Common myeloid progenitor, CD34-positive (primary cell): Measurements from ENCODE around the gene MFRP. TPM values are rescaled to one million over a fixed set of nuclear protein-coding genes. Genes with fewer than 3 reads are reported as not detected.
"Not testable (repeated sequence)": the region's sequence is repeated elsewhere in the genome, so short reads cannot be mapped to it uniquely, and the experiment has no call there.

Experiments
- CTCF ChIA-PET: fragments of 350-600 bp; sonication (Branson Sonifier 250); formaldehyde crosslinking; loops from one replicate; lab custom pipeline; 2021; ENCODE audit warnings: antibody characterized with exemption; lab: Charles Lee
- POLR2A ChIA-PET: fragments of 350-600 bp; sonication (Branson Sonifier 250); formaldehyde crosslinking; loops from one replicate; lab custom pipeline; 2021; ENCODE audit warnings: antibody characterized with exemption; lab: Charles Lee
- DNase-seq, 3 donors: peaks; one replicate each; pipeline versions ENCODE4 v3.0.0 to v3.0.0-alpha.2; 2013
- H3K27ac ChIP-seq, 2 experiments: 1 replicate in 1 of 2; 2 replicates in 1 of 2; pipeline ENCODE4 v1.7.0; 2013; ENCODE audit warnings: inconsistent platforms in 2 of 2, low read length in 2 of 2, mild to moderate bottlenecking in 2 of 2, low read depth in 1 of 2, moderate library complexity in 1 of 2; ENCODE audit not compliant: severe bottlenecking in 2 of 2, insufficient read depth in 1 of 2, poor library complexity in 1 of 2
- H3K27me3 ChIP-seq, 5 experiments: replicated peaks in 2 of 5; 1 replicate in 3 of 5; 2 replicates in 2 of 5; pipeline versions ENCODE4 v1.6.1 to v1.7.0; 2013; ENCODE audit warnings: low read length in 4 of 5, mild to moderate bottlenecking in 2 of 5, moderate library complexity in 2 of 5, inconsistent platforms in 1 of 5; ENCODE audit not compliant: insufficient read depth in 5 of 5, control insufficient read depth in 4 of 5
- H3K36me3 ChIP-seq, 4 experiments: 1 replicate in 2 of 4; 2 replicates in 2 of 4; pipeline versions ENCODE4 v1.6.1 to v1.7.0; 2013; ENCODE audit warnings: low read length in 3 of 4, control low read depth in 1 of 4, mild to moderate bottlenecking in 1 of 4; ENCODE audit not compliant: control insufficient read depth in 4 of 4, insufficient read depth in 4 of 4
- H3K4me1 ChIP-seq, 4 experiments: 1 replicate in 3 of 4; 2 replicates in 1 of 4; pipeline versions ENCODE4 v1.6.1 to v1.7.1; 2013; ENCODE audit warnings: low read length in 3 of 4, mild to moderate bottlenecking in 3 of 4, control low read depth in 1 of 4, inconsistent platforms in 1 of 4, moderate library complexity in 1 of 4; ENCODE audit not compliant: control insufficient read depth in 4 of 4, insufficient read depth in 4 of 4; ENCODE audit errors: control extremely low read depth in 1 of 4
- H3K4me3 ChIP-seq, 7 experiments: 1 replicate in 4 of 7; 2 replicates in 3 of 7; pipeline versions ENCODE4 v1.5.1 to v1.7.0; 2013; ENCODE audit warnings: mild to moderate bottlenecking in 7 of 7, low read length in 6 of 7, moderate library complexity in 6 of 7, inconsistent platforms in 2 of 7, low read depth in 2 of 7, control low read depth in 1 of 7; ENCODE audit not compliant: insufficient read depth in 4 of 7, control insufficient read depth in 1 of 7; ENCODE audit errors: extremely low read depth in 1 of 7
- H3K9me3 ChIP-seq, 5 experiments: 1 replicate in 4 of 5; 2 replicates in 1 of 5; pipeline versions ENCODE4 v1.6.1 to v1.7.1; 2013; ENCODE audit warnings: low read length in 4 of 5, mild to moderate bottlenecking in 2 of 5, inconsistent platforms in 1 of 5, low read depth in 1 of 5, moderate library complexity in 1 of 5; ENCODE audit not compliant: control insufficient read depth in 4 of 5, insufficient read depth in 2 of 5; ENCODE audit errors: control extremely low read depth in 1 of 5
- WGBS: methylation state at CpG from one replicate; pipeline ENCODE4 v1.1.5; 2013; ENCODE audit not compliant: insufficient coverage; 5-methylcytosine and 5-hydroxymethylcytosine counted together
- polyA plus RNA-seq: library from polyadenylated mRNA; unstranded; fragments of 120-200 nt; gene quantifications from one replicate; pipeline ENCODE4 v1.2.1, GENCODE V29; 2013

Gene MFRP
- polyA plus RNA-seq = not detected

- no peak for DNase-seq
- ChIA-PET CTCF (interaction anchor here (1.1 to 12.0 kb wide), 4 partner anchors 10 to 27 kb away, joined by 3 to 62 read pairs (median 4); no protein-coding TSS in a partner anchor), POLR2A (no interaction called here)
- H3K4me1 ChIP-seq = peaks cover 0 to under 1% (median under 1%) of the 10 kb centered on the region in 4 experiments
- H3K27me3 ChIP-seq = peaks cover 0 to 30% (median 9%) of the 10 kb centered on the region in 5 experiments
- H3K36me3 ChIP-seq = no peaks in the 10 kb centered on the region
- no peak within 1 kb of the TSS for H3K27ac ChIP-seq
- no peaks in the 10 kb centered on the region for H3K9me3 ChIP-seq
- 56% methylated on average over 1 of the region's 6 CpGs for WGBS
- no peak within 1 kb of the TSS for H3K4me3 ChIP-seq
Measured at GRCh38 chr11:119346605-119347004, at the start of gene MFRP. Gene MFRP (minus strand): TSS chr11:119346705. CDS start chr11:119346513, 192 bp downstream.

GRCh38 chr11:119391275-119391674, 44.8 kb upstream of the MFRP start:
- H3K27me3 ChIP-seq = peaks cover 0 to 3% (median 0%) of the 10 kb centered on the region in 5 experiments
- no peak for DNase-seq
- H3K4me3 ChIP-seq = no peak overlapping the region
- ChIA-PET CTCF (interaction anchor here (0.8 to 2.4 kb wide), 3 partner anchors 10 to 16 kb away, joined by 3 to 7 read pairs (median 3); no protein-coding TSS in a partner anchor), POLR2A (no interaction called here)
- no peak overlapping the region for H3K27ac ChIP-seq
- H3K9me3 ChIP-seq = no peaks in the 10 kb centered on the region
- WGBS = 100% methylated on average over 6 of the region's 7 CpGs
- no peaks in the 10 kb centered on the region for H3K36me3 ChIP-seq
- H3K4me1 ChIP-seq = no peaks in the 10 kb centered on the region

GRCh38 chr11:119389611-119390254, 43.2 kb upstream of the MFRP start:
- ChIA-PET CTCF (interaction anchor here (2.5 kb wide), 1 partner anchor 85 kb away, joined by 9 read pairs; no protein-coding TSS in a partner anchor), POLR2A (no interaction called here)
- peaks cover 0 to 7% (median 0%) of the 10 kb centered on the region in 5 experiments for H3K27me3 ChIP-seq
- H3K4me3 ChIP-seq = no peak overlapping the region
- WGBS = 92% methylated on average over 4 of the region's 5 CpGs
- no peaks in the 10 kb centered on the region for H3K36me3 ChIP-seq
- H3K4me1 ChIP-seq = no peaks in the 10 kb centered on the region
- peak; percentile 6 to 29 (median 13) for DNase-seq
- no peaks in the 10 kb centered on the region for H3K9me3 ChIP-seq
- no peak overlapping the region for H3K27ac ChIP-seq

- H3K27ac ChIP-seq = no peak overlapping the region
- H3K9me3 ChIP-seq = no peaks in the 10 kb centered on the region
- no peak overlapping the region for H3K4me3 ChIP-seq
- no peaks in the 10 kb centered on the region for H3K4me1 ChIP-seq
- peaks cover 2 to 12% (median 5%) of the 10 kb centered on the region in 5 experiments for H3K27me3 ChIP-seq
- ChIA-PET CTCF (interaction anchor here (0.6 to 2.9 kb wide), 3 partner anchors 12 to 87 kb away, joined by 3 to 14 read pairs (median 9); no protein-coding TSS in a partner anchor), POLR2A (no interaction called here)
- no peaks in the 10 kb centered on the region for H3K36me3 ChIP-seq
- no peak for DNase-seq
- 86% methylated on average over 7 of the region's 7 CpGs for WGBS
Measured at GRCh38 chr11:119388103-119388502, 41.6 kb upstream of the MFRP start.

GRCh38 chr11:119384332-119384731, 37.8 kb upstream of the MFRP start:
- no peak for DNase-seq
- peaks cover 0 to 18% (median 16%) of the 10 kb centered on the region in 4 experiments for H3K4me1 ChIP-seq
- H3K27ac ChIP-seq = no peak overlapping the region
- no peak overlapping the region for H3K4me3 ChIP-seq
- H3K9me3 ChIP-seq = no peaks in the 10 kb centered on the region
- POLR2A ChIA-PET = no interaction called here
- H3K27me3 ChIP-seq = peaks cover 2 to 14% (median 6%) of the 10 kb centered on the region in 5 experiments
- CTCF ChIA-PET = interaction anchor here (1.0 to 8.0 kb wide), 5 partner anchors 9 to 91 kb away, joined by 3 to 51 read pairs (median 4); no protein-coding TSS in a partner anchor
- H3K36me3 ChIP-seq = no peaks in the 10 kb centered on the region
- 100% methylated on average over 2 of the region's 2 CpGs for WGBS

GRCh38 chr11:119382513-119382912, 36.0 kb upstream of the MFRP start:
- Histone ChIP-seq H3K27me3 (peaks cover 2 to 14% (median 6%) of the 10 kb centered on the region in 5 experiments), H3K4me1 (peaks cover 0 to 18% (median 16%) of the 10 kb centered on the region in 4 experiments)
- ChIA-PET POLR2A (interaction anchor here (0.6 kb wide), 1 partner anchor 1403 kb away, joined by 3 read pairs; no protein-coding TSS in a partner anchor), CTCF (interaction anchor here (0.6 to 13.9 kb wide), 8 partner anchors 8 to 92 kb away, joined by 3 to 132 read pairs (median 6); no protein-coding TSS in a partner anchor)
- DNase-seq, H3K9me3 ChIP-seq, H3K27ac ChIP-seq, H3K4me3 ChIP-seq, H3K36me3 ChIP-seq: not testable (repeated sequence)
- 95% methylated on average over 13 of the region's 14 CpGs for WGBS
